H1 (cell line): ENCODE results near the gene DNAJB12. TPM values are rescaled to one million over a fixed set of nuclear protein-coding genes. Genes with fewer than 3 reads are reported as not detected.

Experiments used
- CTCF ChIA-PET: fragments of 300-600 bp; sonication (Branson Sonifier 250); formaldehyde crosslinking; loops from one replicate; lab custom pipeline; 2021; ENCODE audit not compliant: partially characterized antibody; lab: Charles Lee
- POLR2A ChIA-PET: fragments of 300-600 bp; sonication (Branson Sonifier 250); formaldehyde crosslinking; loops from one replicate; lab custom pipeline; 2021; ENCODE audit warnings: inconsistent platforms; ENCODE audit not compliant: partially characterized antibody; lab: Charles Lee
- DNase-seq, 2 experiments: peaks; one replicate each; pipeline versions ENCODE4 v3.0.0 to v3.0.0-alpha.2; 2010 to 2022; ENCODE audit warnings: low spot score in 2 of 2, low read depth in 1 of 2, mixed read lengths in 1 of 2
- FAIRE-seq: peaks from 2 replicates; lab custom pipeline; 2011; peaks lifted over from hg19 to GRCh38; lab: Jason Lieb, UNC
- H2AFZ ChIP-seq: 2 replicates; pipeline ENCODE4 v1.8.1; 2012; ENCODE audit warnings: low read length, inconsistent platforms
- H2AK5ac ChIP-seq: 2 replicates; pipeline ENCODE4 v1.6.1; 2013; ENCODE audit warnings: low read depth, low read length
- H2BK120ac ChIP-seq: replicated peaks from 2 replicates; pipeline ENCODE3; 2013; ENCODE audit warnings: low read depth, low read length, inconsistent platforms
- H2BK12ac ChIP-seq: 2 replicates; pipeline ENCODE4 v1.6.1; 2013; ENCODE audit warnings: low read depth, low read length
- H2BK15ac ChIP-seq: 2 replicates; pipeline ENCODE4 v1.6.1; 2013; ENCODE audit warnings: low read length
- H2BK20ac ChIP-seq: 2 replicates; pipeline ENCODE4 v1.6.1; 2013; ENCODE audit warnings: low read length
- H2BK5ac ChIP-seq: 2 replicates; pipeline ENCODE4 v1.6.1; 2013; ENCODE audit warnings: low read depth, low read length
- H3K14ac ChIP-seq: 2 replicates; pipeline ENCODE4 v1.6.1; 2013; ENCODE audit warnings: inconsistent platforms; ENCODE audit not compliant: insufficient read length
- H3K18ac ChIP-seq: 2 replicates; pipeline ENCODE4 v1.6.1; 2013; ENCODE audit warnings: low read length; ENCODE audit errors: extremely low read depth
- H3K23ac ChIP-seq: 2 replicates; pipeline ENCODE4 v1.6.1; 2013; ENCODE audit warnings: inconsistent platforms; ENCODE audit not compliant: insufficient read length
- H3K23me2 ChIP-seq: 2 replicates; pipeline ENCODE4 v1.6.1; 2013; ENCODE audit warnings: low read depth, low read length
- H3K27ac ChIP-seq: 2 replicates; pipeline ENCODE4 v1.6.1; 2011; ENCODE audit warnings: low read depth, low read length, inconsistent platforms
- H3K27me3 ChIP-seq, 4 experiments: replicated peaks in 1 of 4; 1 replicate in 1 of 4; 2 replicates in 3 of 4; pipeline versions ENCODE4 v1.6.1 to v1.8.1; 2011 to 2013; ENCODE audit warnings: low read length in 3 of 4, mild to moderate bottlenecking in 3 of 4, inconsistent platforms in 2 of 4, mixed read lengths in 2 of 4, moderate library complexity in 1 of 4; ENCODE audit not compliant: control insufficient read depth in 3 of 4, insufficient read depth in 3 of 4; ENCODE audit errors: extremely low read depth in 1 of 4
- H3K36me3 ChIP-seq, 4 experiments: 2 replicates each; pipeline versions ENCODE4 v1.6.1 to v1.8.1; 2011 to 2013; ENCODE audit warnings: mild to moderate bottlenecking in 4 of 4, low read length in 3 of 4, moderate library complexity in 2 of 4, control low read depth in 1 of 4, inconsistent platforms in 1 of 4; ENCODE audit not compliant: insufficient read depth in 4 of 4, control insufficient read depth in 2 of 4
- H3K4ac ChIP-seq: replicated peaks from 2 replicates; pipeline ENCODE3; 2013; ENCODE audit warnings: low read length, low read depth, mixed read lengths, inconsistent platforms; ENCODE audit not compliant: insufficient read length
- H3K4me1 ChIP-seq, 4 experiments: replicated peaks in 1 of 4; 1 replicate in 1 of 4; 2 replicates in 3 of 4; pipeline versions ENCODE4 v1.6.1 to v1.8.1; 2011 to 2013; ENCODE audit warnings: low read length in 3 of 4, inconsistent platforms in 2 of 4, mixed read lengths in 1 of 4; ENCODE audit not compliant: insufficient read depth in 4 of 4, control insufficient read depth in 3 of 4
- H3K4me2 ChIP-seq, 2 experiments: 2 replicates each; pipeline versions ENCODE4 v1.6.1 to v1.8.1; 2011 to 2013; ENCODE audit warnings: low read depth in 2 of 2, low read length in 2 of 2, control low read depth in 1 of 2, inconsistent platforms in 1 of 2, mild to moderate bottlenecking in 1 of 2; ENCODE audit not compliant: insufficient read depth in 1 of 2
- H3K4me3 ChIP-seq, 4 experiments: fragments of 200-600, 300-600 bp in 1 of 4; sonication (generic), shearing (Covaris generic), sonication (Bioruptor Twin) in 1 of 4; 2 replicates each; pipeline versions ENCODE4 v1.5.1 to v1.8.1; 2011 to 2016; ENCODE audit warnings: low read length in 4 of 4, low read depth in 3 of 4, control low read depth in 2 of 4, inconsistent platforms in 2 of 4, mild to moderate bottlenecking in 2 of 4, mixed read lengths in 1 of 4, moderate library complexity in 1 of 4; ENCODE audit not compliant: insufficient read depth in 2 of 4; ENCODE audit errors: extremely low read depth in 1 of 4
- H3K56ac ChIP-seq: replicated peaks from 2 replicates; pipeline ENCODE3; 2013; ENCODE audit warnings: low read depth, mild to moderate bottlenecking, mixed read lengths, low read length, inconsistent platforms; ENCODE audit not compliant: insufficient read length
- H3K79me1 ChIP-seq: 2 replicates; pipeline ENCODE4 v1.6.1; 2013; ENCODE audit warnings: low read depth, low read length, control low read depth
- H3K79me2 ChIP-seq, 2 experiments: 2 replicates each; pipeline versions ENCODE4 v1.6.1 to v1.8.1; 2012 to 2013; ENCODE audit warnings: low read length in 2 of 2, mild to moderate bottlenecking in 2 of 2, inconsistent platforms in 1 of 2; ENCODE audit not compliant: insufficient read depth in 2 of 2, control insufficient read depth in 1 of 2
- H3K9ac ChIP-seq, 4 experiments: replicated peaks in 1 of 4; 1 replicate in 1 of 4; 2 replicates in 3 of 4; pipeline versions ENCODE4 v1.6.1 to v1.8.1; 2011 to 2013; ENCODE audit warnings: low read depth in 3 of 4, low read length in 3 of 4, control low read depth in 2 of 4, mild to moderate bottlenecking in 2 of 4, moderate library complexity in 2 of 4, inconsistent platforms in 1 of 4; ENCODE audit errors: extremely low read depth in 1 of 4
- H3K9me3 ChIP-seq, 2 experiments: 2 replicates each; pipeline versions ENCODE4 v1.6.1 to v1.8.1; 2012 to 2013; ENCODE audit warnings: mild to moderate bottlenecking in 2 of 2, moderate library complexity in 2 of 2, control low read depth in 1 of 2, inconsistent platforms in 1 of 2, low read depth in 1 of 2, low read length in 1 of 2, mixed read lengths in 1 of 2; ENCODE audit not compliant: insufficient read depth in 2 of 2
- H4K20me1 ChIP-seq, 2 experiments: replicated peaks in 1 of 2; 2 replicates each; pipeline versions ENCODE3 to v1.8.1; 2011 to 2013; ENCODE audit warnings: inconsistent platforms in 2 of 2, low read length in 2 of 2, mild to moderate bottlenecking in 1 of 2; ENCODE audit not compliant: insufficient read depth in 2 of 2, control insufficient read depth in 1 of 2
- H4K5ac ChIP-seq: 2 replicates; pipeline ENCODE4 v1.6.1; 2013; ENCODE audit warnings: low read length, low read depth, mixed read lengths, inconsistent platforms; ENCODE audit not compliant: insufficient read length
- H4K8ac ChIP-seq: 2 replicates; pipeline ENCODE4 v1.8.0; 2013; ENCODE audit warnings: mild to moderate bottlenecking, moderate library complexity, low read length, inconsistent platforms; ENCODE audit not compliant: insufficient read depth; ENCODE audit errors: extremely low read depth
- H4K91ac ChIP-seq: replicated peaks from 2 replicates; pipeline ENCODE3; 2013; ENCODE audit warnings: low read length, mixed read lengths, inconsistent platforms; ENCODE audit not compliant: insufficient read length
- YY1 ChIP-seq: IDR thresholded peaks from 2 replicates; pipeline ENCODE4 v1.6.1; 2011; ENCODE audit warnings: low read depth, mild to moderate bottlenecking, low read length
- WGBS, 2 experiments: shearing (Covaris generic) in 1 of 2; methylation state at CpG; one replicate each; pipeline versions ENCODE4 v1.1.6 to v1.1.7; 2013 to 2015; ENCODE audit warnings: low lambda C conversion rate in 2 of 2, mixed read lengths in 2 of 2, inconsistent platforms in 1 of 2, low coverage in 1 of 2, missing lambda C conversion rate in 1 of 2; ENCODE audit not compliant: insufficient replicate concordance in 2 of 2, insufficient coverage in 1 of 2, insufficient read length in 1 of 2; ENCODE audit errors: extremely low coverage in 1 of 2, missing lambda C conversion rate in 1 of 2; 5-methylcytosine and 5-hydroxymethylcytosine counted together
- polyA plus RNA-seq, 7 experiments: library from polyadenylated mRNA; depleted of rRNA in 3 of 7; stranded (reverse) in 5 of 7; unstranded in 2 of 7; fragments of >200 nt in 5 of 7; fragments of 200-250 nt in 2 of 7; gene quantifications; 1 replicate in 5 of 7; 2 replicates in 1 of 7; 4 replicates in 1 of 7; pipeline versions ENCODE4 v1.2.1 to v1.2.3, GENCODE V29; 2011 to 2013; ENCODE audit warnings: missing spikeins in 2 of 7, mixed read lengths in 2 of 7
- total RNA-seq: library from RNA; stranded (reverse); fragmentation: NEBNext Ultra II Directional; extraction: Animal tissue kit (Norgen Biotek cat#: 25700); gene quantifications from 2 replicates; pipeline ENCODE4 v1.2.1, GENCODE V29; 2021
- TF ChIP-seq, protein P1 (sequence below): IDR thresholded peaks from 2 replicates; pipeline ENCODE4 v1.6.1; 2012; ENCODE audit warnings: inconsistent platforms

DNAJB12 gene
- total and polyA plus RNA-seq, 2 of the 8 experiments (the other 6 are each of a cell fraction or from before 2014, with no cell fraction given): 10.8 to 20.5 TPM

DNA sequence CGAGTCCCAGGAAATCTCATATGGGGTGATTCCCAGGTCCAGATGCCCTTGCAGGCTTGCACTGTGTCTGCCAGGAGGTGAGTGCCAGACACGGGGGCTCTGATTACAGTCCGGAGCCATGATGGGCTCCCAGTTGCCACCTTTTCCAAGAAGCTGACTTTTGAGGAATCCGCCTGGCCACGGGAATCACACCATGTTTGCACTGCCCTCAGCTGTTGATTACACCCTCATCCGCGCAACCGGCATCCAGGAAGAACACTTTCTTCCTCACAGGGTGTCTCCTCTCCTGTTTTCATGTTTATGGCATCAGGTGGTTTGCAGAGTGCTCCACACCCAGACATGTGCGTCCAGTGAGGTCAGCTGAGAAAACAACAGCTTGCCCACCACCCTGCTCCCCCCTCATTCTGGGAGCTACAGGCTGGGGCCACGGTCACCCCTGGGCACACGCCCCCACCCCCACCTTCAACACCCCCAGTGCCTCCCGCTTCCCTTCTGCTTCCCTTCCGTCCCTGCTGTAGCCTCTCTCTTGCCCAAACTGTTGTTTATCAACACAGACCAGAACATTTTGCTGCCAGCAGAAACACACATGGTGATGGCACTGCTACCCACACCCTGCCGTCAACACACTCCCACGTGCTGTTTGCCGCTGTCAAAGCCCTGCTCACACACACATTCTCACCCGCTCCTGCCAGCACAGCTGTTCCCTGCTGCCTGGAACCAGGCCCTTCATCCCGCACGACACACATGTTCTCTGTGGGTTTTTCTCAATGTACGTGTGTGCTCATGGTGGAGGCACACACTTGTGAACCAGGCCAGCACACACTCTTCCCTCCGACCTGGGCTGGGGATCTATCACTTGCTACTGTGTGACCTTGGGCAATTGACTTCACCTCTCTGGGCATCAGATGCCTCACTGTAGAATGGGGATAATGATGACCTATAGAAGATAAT lies 45.2 kb downstream of the DNAJB12 start:
- H2BK15ac ChIP-seq: peak overlapping the region; percentile 16
- no peak overlapping the region for H4K5ac ChIP-seq
- peak overlapping the region; percentile 45 for H4K91ac ChIP-seq
- H3K4me3 ChIP-seq: no peak overlapping the region
- H3K27me3 ChIP-seq: peaks cover 0 to 3% (median 0%) of the 10 kb centered on the region in 4 experiments; a peak in 1 of 7 replicates
- no peak overlapping the region for H3K56ac ChIP-seq
- peak overlapping the region; percentile 51; the same call in 1 of the 2 replicates for H2BK12ac ChIP-seq
- FAIRE-seq: no peak
- H3K23ac ChIP-seq: no peak overlapping the region
- no peak overlapping the region for H2BK120ac ChIP-seq
- no peak for DNase-seq
- WGBS, 2 experiments: 83% methylated on average over 21 of the region's 21 CpGs; no CpG with 5 or more reads in 1 of the 2 experiments
- H3K18ac ChIP-seq: peak overlapping the region; percentile 84
- H3K4me1 ChIP-seq: peaks cover 0 to 14% (median 12%) of the 10 kb centered on the region in 4 experiments; a peak in 6 of 7 replicates
- H3K36me3 ChIP-seq: no peaks in the 10 kb centered on the region
- no peaks in the 10 kb centered on the region for H3K79me1 ChIP-seq
- no peaks in the 10 kb centered on the region for H3K23me2 ChIP-seq
- peak overlapping the region; percentile 19; the same call in 1 of the 2 replicates for H2BK5ac ChIP-seq
- no peak overlapping the region for H3K4ac ChIP-seq
- H3K14ac ChIP-seq: no peak overlapping the region
- no peak overlapping the region for H3K9ac ChIP-seq
- H2BK20ac ChIP-seq: peak overlapping the region; percentile 82; the same call in 1 of the 2 replicates
- no peaks in the 10 kb centered on the region for H4K20me1 ChIP-seq
- no peaks in the 10 kb centered on the region for H3K9me3 ChIP-seq
- TF ChIP-seq YY1: no peak
- TF ChIP-seq, protein P1, sequence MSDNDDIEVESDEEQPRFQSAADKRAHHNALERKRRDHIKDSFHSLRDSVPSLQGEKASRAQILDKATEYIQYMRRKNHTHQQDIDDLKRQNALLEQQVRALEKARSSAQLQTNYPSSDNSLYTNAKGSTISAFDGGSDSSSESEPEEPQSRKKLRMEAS: peak; percentile 44; the same call in 1 of the 2 replicates
- TF ChIP-seq, all 59 proteins: peak for 1
- Histone ChIP-seq H3K4me2 (peak overlapping the region in 1 of 2 experiments; percentile 23; a peak in 1 of 4 replicates), H2AK5ac (no peak overlapping the region), H3K79me2 (no peaks in the 10 kb centered on the region), H3K27ac (no peak overlapping the region), H4K8ac (no peak overlapping the region; the same call in 1 of the 2 replicates), H2AFZ (no peak overlapping the region)
- POLR2A ChIA-PET: interaction anchor here (1.0 to 39.2 kb wide), 7 partner anchors 8 to 33 kb away, joined by 3 to 895 read pairs (median 5); partner anchors contain the start of gene DDIT4
- CTCF ChIA-PET: interaction anchor here (0.5 to 1.6 kb wide), 6 partner anchors 19 to 216 kb away, joined by 3 to 9 read pairs (median 5); no protein-coding TSS in a partner anchor
